Dermis blood vessel endothelial cell (primary cell): Measurements from ENCODE around the gene HERC4. TPM values are rescaled to one million over a fixed set of nuclear protein-coding genes. Genes with fewer than 3 reads are reported as not detected.
"Not testable (repeated sequence)": the region's sequence is repeated elsewhere in the genome, so short reads cannot be mapped to it uniquely, and the experiment has no call there.

ENCODE experiments used
- DNase-seq: peaks from one replicate; pipeline ENCODE4 v3.0.0; 2010
- total RNA-seq: library from RNA; depleted of rRNA; stranded (reverse); fragments of >200 nt; gene quantifications from 2 replicates; pipeline ENCODE4 v1.2.3, GENCODE V29; 2014

HERC4 gene
- total RNA-seq, 1 donor from 2014 or later, result 73.9 TPM

DNA sequence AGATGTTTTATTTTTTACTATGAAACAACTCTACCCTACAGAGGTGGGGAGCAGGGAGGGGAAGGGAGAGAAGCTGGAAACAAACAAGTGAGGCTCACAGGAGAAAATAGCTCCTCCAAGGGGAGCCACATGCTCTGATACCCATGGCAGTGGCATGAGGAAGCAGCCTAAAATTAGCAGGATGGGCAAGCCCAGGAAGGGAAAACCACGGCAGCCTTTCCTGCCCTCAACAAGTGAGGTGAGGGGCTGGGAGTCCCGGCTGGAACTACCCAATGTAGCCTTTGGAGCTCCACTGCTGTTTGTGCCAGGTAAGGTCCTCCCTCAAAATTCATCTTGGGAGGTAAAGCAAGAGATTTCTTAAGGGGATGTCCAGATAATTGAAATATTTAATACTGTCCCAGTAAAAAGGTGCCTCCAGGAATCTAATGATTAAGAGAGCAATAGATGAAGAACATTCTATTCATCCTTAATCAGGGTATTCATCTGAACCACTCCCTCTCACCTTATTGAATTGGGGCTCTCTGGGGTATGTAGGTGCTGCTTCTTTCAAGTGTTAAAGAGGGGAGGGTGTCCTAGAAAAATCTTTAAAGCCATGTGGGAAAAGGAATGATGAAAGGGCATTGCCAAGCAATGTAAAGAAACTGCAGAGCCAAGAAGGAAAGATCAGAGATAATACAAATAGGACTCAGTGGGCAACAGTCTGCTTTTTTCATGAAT lies 12.8 kb upstream of the HERC4 start:
- DNase-seq, result no peak

GRCh38 chr10:68086910-68087684 lies 12.0 kb upstream of the HERC4 start:
- DNase-seq, result no peak

- DNase-seq, result no peak
Observed at GRCh38 chr10:68086011-68086410, 10.9 kb upstream of the HERC4 start.

DNA sequence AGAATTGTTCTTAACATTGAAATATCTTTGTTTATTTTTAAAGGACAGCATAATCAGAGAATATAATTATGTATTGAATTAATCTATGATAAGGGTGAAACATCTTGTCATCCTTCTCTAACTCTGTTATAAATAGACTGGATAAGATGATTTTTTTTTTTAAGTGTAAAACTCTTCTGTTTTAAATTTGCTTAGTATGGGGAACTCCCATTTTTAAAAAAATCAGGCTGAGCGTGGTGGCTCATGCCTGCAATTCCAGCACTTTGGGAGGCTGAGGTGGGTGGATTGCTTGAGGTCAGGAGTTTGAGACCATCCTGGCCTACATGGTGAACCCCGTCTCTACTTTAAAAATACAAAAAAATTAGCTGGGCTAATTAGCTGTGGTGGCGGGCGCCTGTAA lies 9.4 kb upstream of the HERC4 start:
- no peak for DNase-seq

DNA sequence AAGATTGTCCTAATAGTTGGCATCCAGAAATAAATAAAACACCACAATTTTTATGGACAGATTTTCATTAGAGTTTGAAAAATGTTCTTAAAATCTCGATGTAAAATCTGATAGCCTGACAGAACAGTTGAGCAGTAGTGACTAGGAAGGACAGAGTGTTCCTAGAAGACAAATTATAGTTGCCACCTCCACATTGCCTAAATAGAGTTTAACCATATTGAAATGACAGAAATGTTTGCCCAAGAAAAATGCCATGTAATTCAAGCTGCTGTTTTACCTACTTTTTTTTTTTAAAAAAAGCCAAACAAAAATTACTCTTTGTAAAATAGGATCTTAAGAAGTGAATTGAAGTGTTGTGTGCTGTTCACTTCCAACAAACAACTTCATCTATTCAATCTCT lies 8.9 kb upstream of the HERC4 start:
- DNase-seq, result no peak

GRCh38 chr10:68082872-68083271 lies 7.8 kb upstream of the HERC4 start:
- peak; percentile 52 for DNase-seq

DNA sequence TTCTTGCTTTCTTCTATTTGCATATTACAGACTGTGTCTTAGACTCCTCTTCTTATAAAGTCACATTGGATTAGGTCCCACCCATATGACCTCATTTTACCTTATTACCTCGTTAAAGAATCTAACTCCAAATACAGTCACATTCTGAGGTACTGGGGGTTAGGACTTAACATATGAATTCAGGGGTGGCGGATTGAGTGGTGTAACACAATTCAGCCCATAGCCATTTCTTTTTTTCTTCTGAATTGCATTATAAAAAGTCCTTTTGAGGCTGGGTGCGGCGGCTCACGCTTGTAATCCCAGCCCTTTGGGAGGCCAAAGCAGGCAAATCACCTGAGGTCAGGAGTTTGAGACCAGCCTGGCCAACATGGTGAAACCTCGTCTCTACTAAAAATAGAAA lies 6.8 kb upstream of the HERC4 start:
- no peak for DNase-seq

DNA sequence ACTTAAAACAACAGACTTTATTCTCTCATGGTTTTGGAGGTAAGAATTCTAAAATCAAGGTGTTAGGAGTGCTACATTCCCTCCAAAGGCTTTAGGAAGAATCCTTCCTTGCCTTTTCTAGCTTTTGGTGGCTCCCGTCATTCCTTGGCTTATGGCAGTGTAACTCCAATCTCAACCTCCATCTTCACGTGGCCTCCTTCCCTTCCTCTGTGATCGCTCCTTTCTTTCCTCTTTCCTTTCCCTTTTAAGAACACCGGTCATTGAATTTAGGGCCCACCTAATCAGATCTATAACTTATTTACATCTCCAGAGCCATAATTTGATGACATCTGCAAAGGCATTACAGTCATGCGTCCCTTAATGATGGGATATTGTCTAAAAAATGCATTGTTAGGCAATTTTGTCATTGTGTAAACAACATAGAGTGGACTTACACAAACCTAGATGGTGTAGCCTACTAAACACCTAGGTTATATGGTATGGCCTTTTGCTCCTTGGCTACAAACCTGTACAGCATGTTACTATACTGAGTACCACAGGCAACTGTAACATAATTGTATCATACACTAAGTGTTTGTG lies 5.9 kb upstream of the HERC4 start:
- no peak for DNase-seq

DNA sequence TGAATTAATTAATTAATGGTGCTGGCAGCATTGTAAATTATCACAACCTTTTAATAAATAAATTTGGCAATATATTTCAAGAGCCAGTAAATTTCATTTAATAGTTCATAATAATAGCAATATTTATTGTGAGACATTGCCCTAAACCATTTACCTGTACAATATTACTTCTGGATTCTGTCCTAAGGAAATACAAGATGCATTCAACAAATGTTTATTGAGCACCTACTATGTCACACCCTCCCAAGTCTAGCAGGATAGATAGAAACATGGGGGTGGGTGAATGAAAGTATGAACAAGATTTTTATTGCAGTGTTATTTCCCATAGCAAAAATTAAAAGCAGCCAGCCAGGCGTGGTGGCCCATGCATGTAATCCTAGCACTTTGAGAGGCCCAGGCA lies 4.4 kb upstream of the HERC4 start:
- DNase-seq, result no peak

DNA sequence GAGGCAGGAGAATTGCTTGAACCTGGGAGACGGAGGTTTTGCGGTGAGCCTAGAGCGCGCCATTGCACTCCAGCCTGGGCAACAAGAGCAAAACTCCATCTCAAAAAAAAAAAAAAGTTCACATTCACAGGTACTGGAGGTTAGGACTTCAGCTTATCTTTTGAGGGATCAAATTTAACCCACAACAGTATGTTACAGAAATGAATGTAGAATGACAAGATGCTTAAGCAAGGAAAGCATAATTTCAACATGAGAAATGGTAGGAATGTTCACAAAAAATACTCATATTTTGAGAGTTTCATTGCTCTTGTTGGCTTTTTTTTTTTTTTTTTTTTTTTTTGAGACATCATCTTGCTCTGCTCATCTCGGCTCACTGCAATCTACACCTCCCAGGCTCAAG lies 1.9 kb upstream of the HERC4 start:
- DNase-seq, result no peak

GRCh38 chr10:68076081-68076480 lies 998 bp upstream of the HERC4 start:
- not testable (repeated sequence) for DNase-seq

GRCh38 chr10:68075550-68076004 lies 494 bp upstream of the HERC4 start:
- DNase-seq, result no peak

- DNase-seq, result peak; percentile 57
Observed at GRCh38 chr10:68074031-68074774, 880 bp downstream of the HERC4 start.

- no peak for DNase-seq
Observed at GRCh38 chr10:68073631-68074030, 1.5 kb downstream of the HERC4 start.

DNA sequence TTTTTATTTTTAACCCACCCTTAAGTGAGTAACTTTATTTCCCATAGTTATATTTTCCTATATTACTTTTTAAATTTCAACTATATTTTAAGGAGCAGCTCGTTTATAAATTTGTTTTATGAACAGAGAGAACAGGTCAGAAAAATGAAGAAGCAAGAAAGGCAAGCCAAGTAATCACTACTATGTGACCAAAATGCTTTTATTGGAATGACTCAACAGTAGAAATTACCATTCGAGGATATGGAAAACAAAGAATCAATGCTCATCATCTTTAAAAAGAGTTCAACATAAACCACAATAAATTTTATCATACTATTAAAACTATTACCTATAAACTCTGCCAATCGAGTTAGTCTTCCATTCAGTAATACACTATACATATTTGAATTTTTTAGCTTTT lies 7.6 kb downstream of the HERC4 start:
- no peak for DNase-seq

GRCh38 chr10:68067029-68067428 lies 8.1 kb downstream of the HERC4 start:
- no peak for DNase-seq

GRCh38 chr10:68053553-68053952 lies 21.5 kb downstream of the HERC4 start:
- no peak for DNase-seq

DNA sequence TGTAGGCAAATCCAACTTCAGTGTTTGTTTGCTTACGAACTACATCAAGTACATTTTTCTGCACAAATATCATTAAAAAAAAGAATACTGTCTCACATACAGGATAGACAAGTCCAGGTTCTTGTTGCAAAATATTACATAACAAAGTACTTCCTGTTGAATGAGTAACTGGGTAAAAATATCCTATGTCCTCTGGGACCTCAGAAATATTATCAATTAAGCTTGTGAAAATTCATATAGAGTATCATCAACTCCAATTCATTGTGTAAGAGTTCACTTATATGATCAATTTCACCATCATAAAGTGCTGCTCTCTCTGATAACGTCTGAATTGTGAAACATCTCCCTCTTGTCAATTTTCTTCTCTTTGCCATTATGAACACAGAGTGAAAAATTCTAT lies 22.6 kb downstream of the HERC4 start:
- peak; percentile 34 for DNase-seq

DNA sequence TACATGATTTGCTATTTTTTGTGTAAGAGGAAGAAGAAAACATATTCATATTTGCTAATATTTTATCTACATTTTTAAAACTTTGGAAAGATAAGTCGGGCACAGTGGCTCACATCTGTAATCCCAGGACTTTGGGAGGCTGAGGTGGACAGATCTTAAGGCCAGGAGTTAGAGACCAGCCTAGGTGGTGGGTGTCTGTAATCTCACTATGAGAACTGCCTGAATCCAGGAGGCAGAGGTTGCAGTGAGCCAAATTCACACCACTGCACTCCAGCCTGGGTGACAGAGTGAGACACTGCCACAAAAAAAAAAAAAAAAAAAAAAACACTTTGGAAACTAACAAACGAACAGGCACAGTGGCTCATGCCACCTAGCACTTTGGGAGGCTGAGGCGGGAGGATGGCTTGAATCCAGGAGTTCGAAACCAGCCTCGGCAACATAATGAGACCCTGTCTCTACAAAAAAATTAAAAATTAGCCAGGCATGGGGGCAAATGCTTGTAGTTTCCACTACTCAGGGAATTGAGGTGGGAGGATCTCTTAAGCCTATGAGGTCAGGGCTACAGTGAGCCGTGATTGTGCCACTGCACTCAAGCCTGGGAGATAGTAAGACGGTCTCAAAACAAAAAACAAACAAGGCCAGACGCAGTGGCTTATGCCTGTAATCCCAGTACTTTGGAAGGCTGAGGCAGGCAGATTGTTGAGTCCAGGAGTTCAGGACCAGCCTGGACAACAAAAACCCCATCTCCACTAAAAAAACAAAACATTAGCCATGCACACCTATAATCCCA lies 25.6 kb downstream of the HERC4 start:
- DNase-seq, result no peak

DNA sequence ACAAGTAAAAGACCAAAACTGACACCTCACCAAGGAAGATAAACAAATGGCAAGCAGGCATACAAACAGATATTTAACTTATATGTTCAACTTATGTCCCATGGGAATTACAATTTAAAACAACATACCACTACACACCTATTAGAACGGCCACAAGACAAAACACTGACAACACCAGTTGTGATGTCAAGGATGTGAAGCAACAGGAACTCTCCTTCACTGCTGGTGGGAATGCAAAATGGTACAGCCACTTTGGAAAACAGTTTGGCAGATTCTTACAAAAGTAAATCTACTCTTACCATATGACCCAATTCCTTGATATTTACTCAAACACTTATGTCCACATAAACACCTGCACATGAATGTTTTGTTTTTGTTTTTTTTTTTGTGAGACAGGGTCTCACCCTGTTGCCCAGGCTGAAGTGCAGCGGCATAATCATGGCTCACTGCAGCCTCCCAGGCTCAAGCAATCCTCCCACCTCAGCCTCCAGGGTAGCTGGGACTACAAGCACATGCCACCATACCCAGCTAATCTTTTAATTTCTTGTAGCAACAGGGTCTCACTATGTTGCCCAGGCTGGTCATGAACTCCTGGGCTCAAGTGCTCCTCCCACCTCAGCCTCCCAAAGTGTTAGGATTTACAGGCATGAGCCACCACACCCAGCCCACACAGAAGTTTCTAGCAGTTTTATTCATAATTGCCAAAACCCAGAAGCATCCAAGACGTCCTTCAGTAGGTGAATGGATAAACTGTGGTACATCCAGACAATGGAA lies 27.3 kb downstream of the HERC4 start:
- no peak for DNase-seq

DNA sequence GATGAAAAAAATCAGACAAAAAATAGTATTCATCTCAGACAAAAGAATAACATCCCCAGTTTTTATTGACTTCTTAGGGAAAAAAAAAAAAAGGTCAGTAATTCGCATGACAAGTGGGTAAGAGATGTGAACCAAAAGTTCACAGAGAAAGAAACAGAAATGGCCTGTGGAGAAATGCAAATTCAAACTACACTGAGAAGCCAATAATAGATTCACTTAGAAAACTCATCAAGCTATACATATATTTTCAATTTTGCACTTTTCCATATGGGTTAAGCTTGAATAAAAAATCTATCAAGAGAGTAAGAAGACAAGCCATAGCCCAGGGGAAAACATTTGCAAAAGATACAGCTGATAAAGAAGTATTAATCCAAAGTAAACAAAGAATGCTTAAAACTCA lies 28.0 kb downstream of the HERC4 start:
- no peak for DNase-seq

GRCh38 chr10:68046642-68047041 lies 28.4 kb downstream of the HERC4 start:
- no peak for DNase-seq
